HG02852 (cell line): ENCODE measurements around the gene DGCR2.
"Not testable (repeated sequence)": the region's sequence is repeated elsewhere in the genome, so short reads cannot be mapped to it uniquely, and the experiment has no call there.

Source experiments
- ATAC-seq: cut with Tn5 transposase; IDR thresholded peaks from one replicate; pipeline ENCODE4 v1.9.1; 2021; ENCODE audit warnings: mild to moderate bottlenecking, moderate library complexity; ENCODE audit not compliant: unreplicated experiment

DGCR2 gene

GRCh38 chr22:19012308-19012986 is 109.8 kb downstream of the DGCR2 start:
- ATAC-seq = no peak

- ATAC-seq = not testable (repeated sequence)
Measured at GRCh38 chr22:19011611-19012010, 110.6 kb downstream of the DGCR2 start.

GRCh38 chr22:19011075-19011474 is 111.1 kb downstream of the DGCR2 start:
- ATAC-seq = no peak

- ATAC-seq = no peak
Measured at GRCh38 chr22:19005905-19006304, 116.3 kb downstream of the DGCR2 start.

- no peak for ATAC-seq
Measured at GRCh38 chr22:19004471-19004870, 117.7 kb downstream of the DGCR2 start.

GRCh38 chr22:19003508-19003907 is 118.7 kb downstream of the DGCR2 start:
- ATAC-seq = no peak

GRCh38 chr22:19002684-19003038 is 119.6 kb downstream of the DGCR2 start:
- ATAC-seq = no peak

- no peak for ATAC-seq
Measured at GRCh38 chr22:19001204-19001603, 121.0 kb downstream of the DGCR2 start.

- not testable (repeated sequence) for ATAC-seq
Measured at GRCh38 chr22:19000106-19000505, 122.1 kb downstream of the DGCR2 start.

GRCh38 chr22:18999416-18999815 is 122.8 kb downstream of the DGCR2 start:
- ATAC-seq = no peak

GRCh38 chr22:18999008-18999407 is 123.2 kb downstream of the DGCR2 start:
- no peak for ATAC-seq

GRCh38 chr22:18997925-18998315 is 124.3 kb downstream of the DGCR2 start:
- no peak for ATAC-seq

GRCh38 chr22:18997306-18997924 is 124.8 kb downstream of the DGCR2 start:
- no peak for ATAC-seq

GRCh38 chr22:18996376-18996900 is 125.8 kb downstream of the DGCR2 start:
- ATAC-seq = no peak

GRCh38 chr22:18995327-18995711 is 126.9 kb downstream of the DGCR2 start:
- no peak for ATAC-seq

- no peak for ATAC-seq
Measured at GRCh38 chr22:18994701-18995326, 127.4 kb downstream of the DGCR2 start.

- ATAC-seq = no peak
Measured at GRCh38 chr22:18994056-18994455, 128.2 kb downstream of the DGCR2 start.

- no peak for ATAC-seq
Measured at GRCh38 chr22:18992543-18993198, 129.5 kb downstream of the DGCR2 start.

- ATAC-seq = no peak
Measured at GRCh38 chr22:18991821-18992442, 130.3 kb downstream of the DGCR2 start.

GRCh38 chr22:18991138-18991432 is 131.1 kb downstream of the DGCR2 start:
- ATAC-seq = no peak

GRCh38 chr22:18990355-18991137 is 131.7 kb downstream of the DGCR2 start:
- no peak for ATAC-seq
